Measurements from ENCODE around the gene COL13A1. TPM values are rescaled to one million over a fixed set of nuclear protein-coding genes. Genes with fewer than 3 reads are reported as not detected.

COL13A1 gene
- total and polyA plus RNA-seq, 2 donors from 2014 or later: 4.0 to 5.2 TPM

GRCh38 chr10:69838418-69838817 lies 36.7 kb downstream of the COL13A1 start:
- DNase-seq (no peak), FAIRE-seq (no peak)
- Histone ChIP-seq H3K9me3 (ENCODE audit: control insufficient read depth in 2 of 3, insufficient read depth in 1 of 3, low read length in 3 of 3) (no peaks in the 10 kb centered on the region), H3K4me1 (ENCODE audit: control insufficient read depth in 2 of 3, insufficient read depth in 2 of 3, low read depth in 1 of 3, low read length in 3 of 3) (no peaks in the 10 kb centered on the region), H3K4me3 (ENCODE audit: low read length in 3 of 3) (no peak overlapping the region), H3K27ac (ENCODE audit: low read depth in 2 of 2, low read length in 2 of 2) (no peak overlapping the region), H3K9ac (ENCODE audit: low read length in 3 of 3) (no peak overlapping the region), H3K36me3 (ENCODE audit: control insufficient read depth in 2 of 3, insufficient read depth in 3 of 3, low read length in 3 of 3) (no peaks in the 10 kb centered on the region), H3K27me3 (ENCODE audit: control insufficient read depth, insufficient read depth, low read length) (no peaks in the 10 kb centered on the region)
- TF ChIP-seq CTCF (IDR thresholded peaks at IDR 0.05; ENCODE audit: borderline replicate concordance, extremely low read depth, insufficient read depth): no peak
- intact Hi-C loops (cut with DNase I): no loop called here

- TF ChIP-seq CTCF (IDR thresholded peaks at IDR 0.05; ENCODE audit: borderline replicate concordance, extremely low read depth, insufficient read depth): no peak
- FAIRE-seq (no peak), DNase-seq (peak in 1 of 5 donors; percentile 44)
- H3K9ac ChIP-seq (ENCODE audit: low read length in 3 of 3): no peak overlapping the region
- intact Hi-C loops (cut with DNase I): no loop called here
- H3K36me3 ChIP-seq (ENCODE audit: control insufficient read depth in 2 of 3, insufficient read depth in 3 of 3, low read length in 3 of 3): no peaks in the 10 kb centered on the region
- no peak overlapping the region for H3K4me3 ChIP-seq (ENCODE audit: low read length in 3 of 3)
- no peaks in the 10 kb centered on the region for H3K9me3 ChIP-seq (ENCODE audit: control insufficient read depth in 2 of 3, insufficient read depth in 1 of 3, low read length in 3 of 3)
- no peaks in the 10 kb centered on the region for H3K4me1 ChIP-seq (ENCODE audit: control insufficient read depth in 2 of 3, insufficient read depth in 2 of 3, low read depth in 1 of 3, low read length in 3 of 3)
- H3K27ac ChIP-seq (ENCODE audit: low read depth in 2 of 2, low read length in 2 of 2): no peak overlapping the region
- H3K27me3 ChIP-seq (ENCODE audit: control insufficient read depth, insufficient read depth, low read length): no peaks in the 10 kb centered on the region
Observed at GRCh38 chr10:69838853-69839252, 37.1 kb downstream of the COL13A1 start.

- intact Hi-C loops (cut with DNase I): no loop called here
- H3K4me1 ChIP-seq (ENCODE audit: control insufficient read depth in 2 of 3, insufficient read depth in 2 of 3, low read depth in 1 of 3, low read length in 3 of 3): no peaks in the 10 kb centered on the region
- no peak overlapping the region for H3K4me3 ChIP-seq (ENCODE audit: low read length in 3 of 3)
- H3K9ac ChIP-seq (ENCODE audit: low read length in 3 of 3): no peak overlapping the region
- H3K9me3 ChIP-seq (ENCODE audit: control insufficient read depth in 2 of 3, insufficient read depth in 1 of 3, low read length in 3 of 3): no peaks in the 10 kb centered on the region
- no peaks in the 10 kb centered on the region for H3K36me3 ChIP-seq (ENCODE audit: control insufficient read depth in 2 of 3, insufficient read depth in 3 of 3, low read length in 3 of 3)
- H3K27me3 ChIP-seq (ENCODE audit: control insufficient read depth, insufficient read depth, low read length): no peaks in the 10 kb centered on the region
- H3K27ac ChIP-seq (ENCODE audit: low read depth in 2 of 2, low read length in 2 of 2): no peak overlapping the region
- TF ChIP-seq CTCF (IDR thresholded peaks at IDR 0.05; ENCODE audit: borderline replicate concordance, extremely low read depth, insufficient read depth): no peak
- FAIRE-seq (no peak), DNase-seq (no peak)
Observed at GRCh38 chr10:69839696-69840345, 38.1 kb downstream of the COL13A1 start.

GRCh38 chr10:69840773-69841172 lies 39.1 kb downstream of the COL13A1 start:
- Histone ChIP-seq H3K9me3 (ENCODE audit: control insufficient read depth in 2 of 3, insufficient read depth in 1 of 3, low read length in 3 of 3) (no peaks in the 10 kb centered on the region), H3K4me3 (ENCODE audit: low read length in 3 of 3) (no peak overlapping the region), H3K4me1 (ENCODE audit: control insufficient read depth in 2 of 3, insufficient read depth in 2 of 3, low read depth in 1 of 3, low read length in 3 of 3) (peaks cover 0 to 4% (median 0%) of the 10 kb centered on the region in 3 donors), H3K9ac (ENCODE audit: low read length in 3 of 3) (no peak overlapping the region), H3K27me3 (ENCODE audit: control insufficient read depth, insufficient read depth, low read length) (no peaks in the 10 kb centered on the region), H3K27ac (ENCODE audit: low read depth in 2 of 2, low read length in 2 of 2) (no peak overlapping the region), H3K36me3 (ENCODE audit: control insufficient read depth in 2 of 3, insufficient read depth in 3 of 3, low read length in 3 of 3) (no peaks in the 10 kb centered on the region)
- FAIRE-seq: no peak
- intact Hi-C loops (cut with DNase I): no loop called here
- no peak for TF ChIP-seq CTCF (IDR thresholded peaks at IDR 0.05; ENCODE audit: borderline replicate concordance, extremely low read depth, insufficient read depth)
- DNase-seq: no peak

All from kidney (tissue), 14 donors.